Ascending aorta (tissue), 2 donors: Measurements from ENCODE around the gene BANF1. TPM values are rescaled to one million over a fixed set of nuclear protein-coding genes. Genes with fewer than 3 reads are reported as not detected.

ENCODE experiments used
- DNase-seq, 2 donors: peaks; one replicate each; pipeline ENCODE4 v3.0.0-alpha.2; 2019; ENCODE audit warnings: low spot score in 2 of 2
- H3K27ac ChIP-seq, 2 donors: fragments of 200-600 bp; sonication (generic); one replicate each; pipeline ENCODE4 v1.5.1; 2016 to 2017; ENCODE audit warnings: mild to moderate bottlenecking in 1 of 2
- H3K27me3 ChIP-seq: fragments of 200-600 bp; sonication (generic); one replicate; pipeline ENCODE4 v1.5.1; 2017
- H3K36me3 ChIP-seq, 2 donors: fragments of 200-600 bp; sonication (generic); one replicate each; pipeline ENCODE4 v1.5.1; 2016
- H3K4me1 ChIP-seq, 2 donors: fragments of 200-600 bp; sonication (generic); one replicate each; pipeline ENCODE4 v1.5.1; 2016 to 2017; ENCODE audit warnings: mild to moderate bottlenecking in 1 of 2
- H3K4me3 ChIP-seq, 2 donors: fragments of 200-600 bp; sonication (generic); one replicate each; pipeline ENCODE4 v1.5.1; 2016 to 2017; ENCODE audit warnings: mild to moderate bottlenecking in 1 of 2
- H3K9me3 ChIP-seq, 2 donors: fragments of 200-600 bp; sonication (generic); one replicate each; pipeline ENCODE4 v1.5.1; 2016
- intact Hi-C: fragments of 100-400 bp; cut with DNase I; formaldehyde crosslinking; loops from one replicate; pipeline ENCODE4 v1.15.1; 2023
- total RNA-seq: library from RNA; depleted of rRNA; stranded (reverse); fragments of >200 nt; gene quantifications from one replicate; pipeline ENCODE4 v1.1.0, GENCODE V29; 2016
- TF ChIP-seq, protein P1 (sequence below), 3 experiments: fragments of 200-600 bp in 2 of 3; fragments of 450-650 bp in 1 of 3; sonication (generic) in 2 of 3; IDR thresholded peaks; one replicate each; pipeline ENCODE4 v1.5.1; 2016 to 2019; ENCODE audit warnings: antibody characterized with exemption in 3 of 3, mild to moderate bottlenecking in 1 of 3, moderate library complexity in 1 of 3

BANF1 gene
- total RNA-seq, 1 donor from 2014 or later: 11.7 TPM

DNA sequence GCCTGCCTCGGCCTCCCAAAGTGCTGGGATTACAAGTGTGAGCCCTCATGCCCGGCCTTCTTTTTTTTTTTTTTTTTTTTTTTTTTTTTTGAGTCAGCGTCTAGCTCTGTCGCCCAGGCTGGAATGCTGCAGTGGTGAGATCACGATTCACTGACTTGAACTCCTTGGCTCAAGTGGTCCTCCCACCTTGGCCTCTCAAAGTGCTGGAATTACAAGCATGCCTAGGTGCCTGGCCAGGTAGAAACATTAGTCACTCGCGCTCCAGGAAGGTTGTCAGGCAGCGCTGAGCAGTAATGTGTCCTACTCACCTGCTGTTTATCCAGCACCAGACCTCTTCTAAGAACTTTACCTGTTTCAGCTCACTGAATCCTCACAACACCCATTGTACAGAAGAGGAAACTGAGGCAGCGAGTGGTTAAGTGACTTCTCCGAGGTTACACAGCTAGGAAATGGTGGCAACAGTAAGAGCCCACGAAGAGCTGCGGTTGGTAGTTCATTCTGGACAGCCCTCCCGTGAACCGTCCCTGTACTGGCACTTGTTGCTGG lies 9.0 kb downstream of the BANF1 start:
- intact Hi-C loops: no loop called here
- H3K36me3 ChIP-seq: peaks cover 0 to 3% of the 10 kb centered on the region in 2 donors
- no peaks in the 10 kb centered on the region for H3K9me3 ChIP-seq
- TF ChIP-seq, protein P1, sequence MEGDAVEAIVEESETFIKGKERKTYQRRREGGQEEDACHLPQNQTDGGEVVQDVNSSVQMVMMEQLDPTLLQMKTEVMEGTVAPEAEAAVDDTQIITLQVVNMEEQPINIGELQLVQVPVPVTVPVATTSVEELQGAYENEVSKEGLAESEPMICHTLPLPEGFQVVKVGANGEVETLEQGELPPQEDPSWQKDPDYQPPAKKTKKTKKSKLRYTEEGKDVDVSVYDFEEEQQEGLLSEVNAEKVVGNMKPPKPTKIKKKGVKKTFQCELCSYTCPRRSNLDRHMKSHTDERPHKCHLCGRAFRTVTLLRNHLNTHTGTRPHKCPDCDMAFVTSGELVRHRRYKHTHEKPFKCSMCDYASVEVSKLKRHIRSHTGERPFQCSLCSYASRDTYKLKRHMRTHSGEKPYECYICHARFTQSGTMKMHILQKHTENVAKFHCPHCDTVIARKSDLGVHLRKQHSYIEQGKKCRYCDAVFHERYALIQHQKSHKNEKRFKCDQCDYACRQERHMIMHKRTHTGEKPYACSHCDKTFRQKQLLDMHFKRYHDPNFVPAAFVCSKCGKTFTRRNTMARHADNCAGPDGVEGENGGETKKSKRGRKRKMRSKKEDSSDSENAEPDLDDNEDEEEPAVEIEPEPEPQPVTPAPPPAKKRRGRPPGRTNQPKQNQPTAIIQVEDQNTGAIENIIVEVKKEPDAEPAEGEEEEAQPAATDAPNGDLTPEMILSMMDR (IDR thresholded peaks at IDR 0.05): no peak
- H3K4me3 ChIP-seq: peak overlapping the region; percentile 6 to 8
- H3K27ac ChIP-seq: peak overlapping the region; percentile 94 to 95
- H3K27me3 ChIP-seq: no peaks in the 10 kb centered on the region
- DNase-seq: peak in 1 of 2 donors; percentile 86
- H3K4me1 ChIP-seq: peaks cover 25 to 53% of the 10 kb centered on the region in 2 donors

DNA sequence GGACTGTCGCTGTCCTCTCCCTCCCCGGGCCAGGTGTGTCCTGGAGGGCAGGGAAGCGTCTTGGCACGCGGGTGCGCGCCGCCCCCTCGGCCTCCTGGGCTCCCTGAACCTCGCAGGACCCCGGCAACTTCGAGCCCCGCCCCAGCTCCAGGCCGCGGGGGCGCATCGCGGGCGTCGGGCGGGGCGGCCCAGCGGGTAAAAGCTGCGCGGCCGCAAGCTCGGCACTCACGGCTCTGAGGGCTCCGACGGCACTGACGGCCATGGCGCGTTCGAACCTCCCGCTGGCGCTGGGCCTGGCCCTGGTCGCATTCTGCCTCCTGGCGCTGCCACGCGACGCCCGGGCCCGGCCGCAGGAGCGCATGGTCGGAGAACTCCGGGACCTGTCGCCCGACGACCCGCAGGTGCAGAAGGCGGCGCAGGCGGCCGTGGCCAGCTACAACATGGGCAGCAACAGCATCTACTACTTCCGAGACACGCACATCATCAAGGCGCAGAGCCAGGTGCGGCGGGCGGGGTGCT lies 9.5 kb downstream of the BANF1 start, which contains the start of gene CST6:
Gene CST6, plus strand, starts transcription at position 224 of the 519 bp plus-strand sequence. Its CDS starts 37 bp downstream, at position 261.
- Histone ChIP-seq H3K36me3 (no peaks in the 10 kb centered on the region), H3K27me3 (no peaks in the 10 kb centered on the region), H3K9me3 (no peaks in the 10 kb centered on the region), H3K4me1 (peaks cover 27 to 59% of the 10 kb centered on the region in 2 donors), H3K4me3 (peak within 1 kb of the TSS; percentile 6 to 8), H3K27ac (peak within 1 kb of the TSS; percentile 94 to 95)
- TF ChIP-seq, protein P1 (IDR thresholded peaks at IDR 0.05): no peak
- intact Hi-C loops: no loop called here
- DNase-seq: no peak

DNA sequence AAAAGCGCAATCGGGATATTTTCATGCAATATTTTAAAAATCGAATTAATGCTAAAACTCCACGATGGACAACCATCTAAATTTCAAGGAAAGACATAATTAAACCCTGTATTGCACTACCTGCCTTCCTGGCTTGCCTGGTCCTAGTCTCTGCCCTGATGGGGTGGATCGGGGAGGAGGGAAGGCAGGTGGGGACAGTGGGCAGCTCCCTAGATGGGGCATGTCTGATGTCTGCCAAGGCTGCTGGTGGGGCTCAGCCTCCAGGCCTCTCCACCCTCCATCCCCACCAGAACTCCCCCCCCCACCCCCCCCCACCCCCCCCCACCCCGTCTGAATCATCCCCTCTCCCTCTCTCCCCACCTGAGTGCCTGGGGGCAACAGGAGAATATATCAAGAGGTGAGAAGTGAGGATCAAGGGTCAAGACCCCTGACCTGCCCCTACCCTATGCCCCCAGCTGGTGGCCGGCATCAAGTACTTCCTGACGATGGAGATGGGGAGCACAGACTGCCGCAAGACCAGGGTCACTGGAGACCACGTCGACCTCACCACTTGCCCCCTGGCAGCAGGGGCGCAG lies 10.2 kb downstream of the BANF1 start:
- TF ChIP-seq, protein P1 (IDR thresholded peaks at IDR 0.05): no peak
- peak overlapping the region in 1 of 2 donors; percentile 6 for H3K4me3 ChIP-seq
- H3K27ac ChIP-seq: peak overlapping the region; percentile 94 to 95
- peaks cover 27 to 63% of the 10 kb centered on the region in 2 donors for H3K4me1 ChIP-seq
- intact Hi-C loops: no loop called here
- no peaks in the 10 kb centered on the region for H3K36me3 ChIP-seq
- no peak for DNase-seq
- no peaks in the 10 kb centered on the region for H3K27me3 ChIP-seq
- no peaks in the 10 kb centered on the region for H3K9me3 ChIP-seq

DNA sequence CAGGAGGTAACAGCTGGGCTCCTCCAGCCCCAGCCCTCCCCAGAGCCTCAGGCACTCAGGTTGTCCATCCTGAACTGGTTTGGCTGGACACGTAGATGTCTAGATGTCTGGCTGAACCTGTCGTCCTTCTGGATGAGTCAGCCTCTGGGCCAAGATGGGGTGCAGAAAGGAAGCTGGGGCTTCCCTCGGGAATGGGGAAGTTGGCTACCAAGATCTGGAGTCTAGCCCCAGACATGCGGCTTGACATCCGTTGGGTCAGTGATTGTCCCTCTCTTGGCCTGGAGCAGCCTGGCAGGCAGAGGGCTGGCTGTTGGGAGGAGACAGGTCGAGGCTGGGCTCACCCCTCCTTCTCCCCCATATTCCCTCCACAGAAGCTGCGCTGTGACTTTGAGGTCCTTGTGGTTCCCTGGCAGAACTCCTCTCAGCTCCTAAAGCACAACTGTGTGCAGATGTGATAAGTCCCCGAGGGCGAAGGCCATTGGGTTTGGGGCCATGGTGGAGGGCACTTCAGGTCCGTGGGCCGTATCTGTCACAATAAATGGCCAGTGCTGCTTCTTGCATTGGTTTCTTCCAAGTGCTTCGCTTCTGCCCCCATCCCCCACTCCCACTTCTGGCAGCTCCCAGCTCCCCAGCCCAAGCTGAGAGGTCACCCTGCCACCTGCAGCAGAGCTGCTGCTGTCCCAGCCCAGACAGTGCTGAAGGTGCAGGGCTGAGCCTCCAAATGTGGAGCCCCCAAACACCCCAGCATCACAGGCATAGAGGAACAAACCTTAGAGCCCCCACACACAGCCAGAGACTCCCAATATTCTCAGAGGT lies 10.9 kb downstream of the BANF1 start:
- TF ChIP-seq, protein P1 (IDR thresholded peaks at IDR 0.05): no peak
- intact Hi-C loops: no loop called here
- H3K4me3 ChIP-seq: no peak overlapping the region
- DNase-seq: no peak
- H3K9me3 ChIP-seq: no peaks in the 10 kb centered on the region
- H3K27ac ChIP-seq: peak overlapping the region; percentile 94 to 95
- H3K4me1 ChIP-seq: peaks cover 27 to 63% of the 10 kb centered on the region in 2 donors
- no peaks in the 10 kb centered on the region for H3K36me3 ChIP-seq
- no peaks in the 10 kb centered on the region for H3K27me3 ChIP-seq

DNA sequence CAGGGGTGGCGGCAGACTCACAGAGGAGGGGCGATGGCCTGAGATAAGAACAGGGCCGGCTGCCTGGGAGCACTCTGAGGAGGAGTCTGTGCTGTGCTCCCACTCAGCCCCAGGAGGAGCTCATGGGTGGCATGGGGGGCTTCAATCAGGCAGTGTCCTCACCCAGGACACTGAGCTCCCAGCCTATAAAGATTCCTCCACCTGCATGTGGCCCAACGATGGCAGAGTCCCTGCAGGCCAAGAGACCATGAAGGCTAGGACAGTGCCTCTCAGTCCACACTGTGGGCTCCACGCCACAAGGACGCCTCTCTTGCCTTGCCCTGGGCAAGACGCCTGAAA lies 11.4 kb downstream of the BANF1 start:
- H3K9me3 ChIP-seq: no peaks in the 10 kb centered on the region
- TF ChIP-seq, protein P1 (IDR thresholded peaks at IDR 0.05): no peak
- no peaks in the 10 kb centered on the region for H3K36me3 ChIP-seq
- H3K4me1 ChIP-seq: peaks cover 27 to 60% of the 10 kb centered on the region in 2 donors
- intact Hi-C loops: no loop called here
- peak overlapping the region; percentile 94 to 95 for H3K27ac ChIP-seq
- no peaks in the 10 kb centered on the region for H3K27me3 ChIP-seq
- H3K4me3 ChIP-seq: no peak overlapping the region
- no peak for DNase-seq
